HepG2 (cell line): Measurements from ENCODE around the gene CHAF1B. TPM values are rescaled to one million over a fixed set of nuclear protein-coding genes. Genes with fewer than 3 reads are reported as not detected.

Experiments
- DMAP1 ChIP-seq: IDR thresholded peaks from 2 replicates; pipeline ENCODE4 v1.6.1; 2016
- JUN ChIP-seq: sonication (generic); formaldehyde crosslinking; IDR thresholded peaks from 2 replicates; pipeline ENCODE4 v1.4.0; 2020; ENCODE audit warnings: mild to moderate bottlenecking, missing genetic modification reagents
- MATR3 ChIP-seq: sonication (generic); formaldehyde crosslinking; IDR thresholded peaks from 2 replicates; pipeline ENCODE4 v1.4.0; 2020; ENCODE audit warnings: missing genetic modification reagents
- SKI ChIP-seq: fragments of 450-650 bp; IDR thresholded peaks from one replicate; pipeline ENCODE4 v1.6.1; 2018; ENCODE audit warnings: mild to moderate bottlenecking; ENCODE audit not compliant: partially characterized antibody
- TGIF2 ChIP-seq: IDR thresholded peaks from 2 replicates; pipeline ENCODE4 v1.6.1; 2016; ENCODE audit warnings: control low read depth, missing compliant biosample characterization
- ZNF543 ChIP-seq: sonication (generic); formaldehyde crosslinking; IDR thresholded peaks from 2 replicates; pipeline ENCODE4 v1.4.0; 2020; ENCODE audit warnings: mild to moderate bottlenecking, missing genetic modification reagents
- polyA plus RNA-seq, 8 experiments: library from polyadenylated mRNA; depleted of rRNA in 3 of 8; stranded (reverse) in 7 of 8; unstranded in 1 of 8; fragments of >200 nt; fragmentation: Illumina TruSeq in 4 of 8; extraction: Trizol in 4 of 8; gene quantifications; 2 replicates each; pipeline versions ENCODE4 v1.2.1 to v1.2.3, GENCODE V29; 2011 to 2016; ENCODE audit warnings: low read depth in 4 of 8, missing spikeins in 1 of 8, mixed read lengths in 1 of 8; ENCODE audit not compliant: insufficient read depth in 1 of 8
- total RNA-seq, 5 experiments: library from RNA; depleted of rRNA; stranded (reverse); fragments of >200 nt; fragmentation: Illumina TruSeq; extraction: Trizol; gene quantifications; 2 replicates each; pipeline ENCODE4 v1.2.3, GENCODE V29; 2016; ENCODE audit warnings: low read depth in 1 of 5
- TF ChIP-seq, protein P1 (sequence below): sonication (generic); formaldehyde crosslinking; IDR thresholded peaks from 2 replicates; pipeline ENCODE4 v1.4.0; 2020; ENCODE audit warnings: missing genetic modification reagents
- TF ChIP-seq, protein P2 (sequence below): IDR thresholded peaks from 2 replicates; pipeline ENCODE4 v1.6.1; 2018; ENCODE audit warnings: missing genetic modification reagents, mild to moderate bottlenecking, missing compliant biosample characterization
- TF ChIP-seq, protein P3 (sequence below): sonication (generic); formaldehyde crosslinking; IDR thresholded peaks from 2 replicates; pipeline ENCODE4 v1.5.0; 2020; ENCODE audit warnings: missing genetic modification reagents, mild to moderate bottlenecking, borderline replicate concordance

CHAF1B gene
- total and polyA plus RNA-seq, 2 of the 13 experiments (the other 11 are each of a cell fraction or from before 2014, with no cell fraction given): 5.1 to 14.1 TPM

DNA sequence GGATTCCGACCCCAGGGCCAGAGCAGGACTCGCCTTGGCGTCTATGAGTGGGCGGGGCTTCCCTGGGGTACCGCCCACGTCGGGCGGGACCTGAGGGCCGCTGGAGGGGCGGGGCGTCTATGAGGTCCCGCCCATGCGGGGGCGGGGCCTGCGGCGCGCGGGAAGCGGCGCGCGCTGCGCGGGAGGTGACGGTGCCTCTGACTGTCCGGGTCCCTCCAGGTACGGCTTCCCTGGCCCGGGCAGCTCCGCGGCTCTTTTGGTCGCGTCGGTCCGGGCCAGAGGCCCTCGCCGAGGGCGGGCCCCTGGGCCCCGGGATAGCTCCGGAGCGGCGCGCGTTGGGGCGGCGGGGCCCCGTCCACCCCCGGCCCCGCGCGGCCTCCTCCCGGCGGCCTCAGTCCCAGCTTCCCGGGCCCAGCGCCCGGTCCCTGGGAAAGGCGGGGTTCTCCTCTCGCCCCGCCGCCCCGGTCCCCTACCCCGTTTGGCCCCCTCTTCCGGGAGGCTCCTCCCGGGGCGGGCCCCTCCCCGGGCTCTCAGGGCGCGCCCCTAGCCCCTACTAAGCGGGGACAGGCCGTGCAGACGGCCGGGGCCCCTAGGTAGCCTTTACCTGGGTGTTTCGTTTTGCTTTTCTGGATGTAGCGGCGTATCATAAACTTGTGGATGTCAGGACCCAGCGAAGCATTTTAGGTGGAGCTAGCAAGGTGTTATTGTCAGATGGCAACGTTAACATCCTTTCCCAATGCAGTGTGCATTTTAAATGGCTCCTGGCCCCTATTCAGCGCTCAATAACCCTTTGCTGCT lies at the start of gene CHAF1B (continued):
- TF ChIP-seq TGIF2 (CRISPR knock-in tag) (no peak), DMAP1 (CRISPR knock-in tag) (no peak; the same call in 1 of the 2 replicates), JUN (no peak), MATR3 (CRISPR knock-in tag) (no peak), ZNF543 (CRISPR knock-in tag) (no peak), SKI (no peak)
- TF ChIP-seq, protein P1, sequence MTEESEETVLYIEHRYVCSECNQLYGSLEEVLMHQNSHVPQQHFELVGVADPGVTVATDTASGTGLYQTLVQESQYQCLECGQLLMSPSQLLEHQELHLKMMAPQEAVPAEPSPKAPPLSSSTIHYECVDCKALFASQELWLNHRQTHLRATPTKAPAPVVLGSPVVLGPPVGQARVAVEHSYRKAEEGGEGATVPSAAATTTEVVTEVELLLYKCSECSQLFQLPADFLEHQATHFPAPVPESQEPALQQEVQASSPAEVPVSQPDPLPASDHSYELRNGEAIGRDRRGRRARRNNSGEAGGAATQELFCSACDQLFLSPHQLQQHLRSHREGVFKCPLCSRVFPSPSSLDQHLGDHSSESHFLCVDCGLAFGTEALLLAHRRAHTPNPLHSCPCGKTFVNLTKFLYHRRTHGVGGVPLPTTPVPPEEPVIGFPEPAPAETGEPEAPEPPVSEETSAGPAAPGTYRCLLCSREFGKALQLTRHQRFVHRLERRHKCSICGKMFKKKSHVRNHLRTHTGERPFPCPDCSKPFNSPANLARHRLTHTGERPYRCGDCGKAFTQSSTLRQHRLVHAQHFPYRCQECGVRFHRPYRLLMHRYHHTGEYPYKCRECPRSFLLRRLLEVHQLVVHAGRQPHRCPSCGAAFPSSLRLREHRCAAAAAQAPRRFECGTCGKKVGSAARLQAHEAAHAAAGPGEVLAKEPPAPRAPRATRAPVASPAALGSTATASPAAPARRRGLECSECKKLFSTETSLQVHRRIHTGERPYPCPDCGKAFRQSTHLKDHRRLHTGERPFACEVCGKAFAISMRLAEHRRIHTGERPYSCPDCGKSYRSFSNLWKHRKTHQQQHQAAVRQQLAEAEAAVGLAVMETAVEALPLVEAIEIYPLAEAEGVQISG: peak; percentile 61; the same call in 1 of the 2 replicates
- TF ChIP-seq, protein P2, sequence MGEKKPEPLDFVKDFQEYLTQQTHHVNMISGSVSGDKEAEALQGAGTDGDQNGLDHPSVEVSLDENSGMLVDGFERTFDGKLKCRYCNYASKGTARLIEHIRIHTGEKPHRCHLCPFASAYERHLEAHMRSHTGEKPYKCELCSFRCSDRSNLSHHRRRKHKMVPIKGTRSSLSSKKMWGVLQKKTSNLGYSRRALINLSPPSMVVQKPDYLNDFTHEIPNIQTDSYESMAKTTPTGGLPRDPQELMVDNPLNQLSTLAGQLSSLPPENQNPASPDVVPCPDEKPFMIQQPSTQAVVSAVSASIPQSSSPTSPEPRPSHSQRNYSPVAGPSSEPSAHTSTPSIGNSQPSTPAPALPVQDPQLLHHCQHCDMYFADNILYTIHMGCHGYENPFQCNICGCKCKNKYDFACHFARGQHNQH: no peak
- TF ChIP-seq, protein P3, sequence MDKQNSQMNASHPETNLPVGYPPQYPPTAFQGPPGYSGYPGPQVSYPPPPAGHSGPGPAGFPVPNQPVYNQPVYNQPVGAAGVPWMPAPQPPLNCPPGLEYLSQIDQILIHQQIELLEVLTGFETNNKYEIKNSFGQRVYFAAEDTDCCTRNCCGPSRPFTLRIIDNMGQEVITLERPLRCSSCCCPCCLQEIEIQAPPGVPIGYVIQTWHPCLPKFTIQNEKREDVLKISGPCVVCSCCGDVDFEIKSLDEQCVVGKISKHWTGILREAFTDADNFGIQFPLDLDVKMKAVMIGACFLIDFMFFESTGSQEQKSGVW (CRISPR knock-in tag): no peak
